Urothelium cell line (cell line): ENCODE results near the gene KCNQ5.
A peak's percentile ranks its signal among the peaks of the same experiment; 100 is the strongest.

Experiments
- DNase-seq: peaks from one replicate; pipeline ENCODE4 v3.0.0; 2011; ENCODE audit warnings: low spot score, mixed read lengths
- FAIRE-seq: peaks from 2 replicates; lab custom pipeline; 2011; peaks lifted over from hg19 to GRCh38; lab: Jason Lieb, UNC

Gene KCNQ5

GRCh38 chr6:73085443-73085871, 463.6 kb downstream of the KCNQ5 start:
- no peak for DNase-seq
- FAIRE-seq: no peak

DNA sequence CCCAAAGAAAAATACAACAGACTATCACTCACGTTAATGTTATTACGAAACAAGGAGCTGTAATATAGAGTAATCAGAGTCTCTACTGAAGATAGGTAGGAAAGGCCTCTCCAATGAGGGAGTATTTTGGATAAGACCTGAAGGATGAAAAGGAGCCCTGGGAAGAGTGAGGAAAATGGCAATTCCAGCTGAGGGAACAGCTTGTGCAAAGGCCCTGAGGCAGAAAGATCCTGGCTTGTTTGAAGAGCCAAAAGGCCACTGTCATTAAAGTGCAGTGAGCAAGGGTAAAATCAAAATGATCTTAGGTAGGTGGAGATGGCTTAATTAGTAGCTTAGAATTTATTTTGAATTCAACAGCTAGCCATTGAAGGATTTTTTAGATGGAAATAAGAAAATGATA, 464.9 kb downstream of the KCNQ5 start:
- FAIRE-seq: no peak
- DNase-seq: no peak

GRCh38 chr6:73088138-73088813, 466.4 kb downstream of the KCNQ5 start:
- no peak for FAIRE-seq
- DNase-seq: no peak

DNA sequence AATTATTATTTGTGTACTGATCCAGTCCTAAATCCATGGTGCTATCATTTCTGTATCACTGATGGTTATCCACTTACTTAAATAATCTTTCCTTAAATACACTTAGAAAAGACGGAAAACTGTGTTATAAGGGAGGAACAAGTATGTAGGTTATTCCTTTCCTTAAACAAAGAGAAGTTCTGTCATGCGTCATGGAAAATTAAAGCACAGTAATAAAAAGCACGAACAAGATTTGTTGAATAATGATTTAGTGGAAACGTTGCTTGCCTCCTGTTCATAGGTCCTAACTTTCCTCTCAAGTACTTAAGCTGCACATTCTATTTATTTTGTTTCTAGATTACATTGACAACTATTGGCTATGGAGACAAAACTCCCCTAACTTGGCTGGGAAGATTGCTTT, 483.1 kb downstream of the KCNQ5 start:
- FAIRE-seq (no peak), DNase-seq (no peak)

DNA sequence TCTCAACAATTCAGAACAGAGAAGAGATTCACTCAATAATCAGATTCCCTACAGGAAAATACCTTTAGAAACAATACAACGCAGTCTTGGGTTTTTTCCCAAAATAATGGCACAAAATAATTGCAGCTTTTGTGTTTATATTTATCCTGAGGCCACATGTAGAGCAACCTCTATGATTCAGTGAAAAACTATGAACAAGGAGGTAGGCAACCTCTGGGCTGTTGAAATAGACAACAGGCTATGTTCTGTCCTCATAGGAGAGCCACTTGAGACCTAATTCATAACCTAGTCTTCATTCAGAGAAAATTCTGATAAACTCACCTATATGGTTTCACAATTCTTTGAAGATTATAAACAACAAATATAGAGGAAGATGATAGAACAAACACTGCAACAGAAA, 485.2 kb downstream of the KCNQ5 start:
- FAIRE-seq (no peak), DNase-seq (no peak)

DNA sequence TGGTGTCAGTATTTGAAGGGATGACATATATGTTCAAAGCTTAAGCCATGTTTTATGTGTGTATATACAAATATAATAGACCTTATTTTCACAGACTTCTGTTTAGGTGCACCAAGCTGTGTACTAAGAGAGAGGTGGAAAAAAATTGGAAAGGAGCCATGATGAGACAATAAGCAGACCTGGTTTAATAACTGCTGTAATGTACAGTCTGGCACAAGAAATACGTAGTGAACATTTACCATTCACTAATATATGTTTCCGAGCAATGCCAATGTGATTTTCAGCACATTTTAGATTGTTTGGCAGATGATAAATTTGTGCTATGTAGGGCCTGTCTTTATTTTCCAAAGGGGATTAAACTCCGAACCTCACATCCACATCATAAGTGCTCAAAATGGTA, 487.1 kb downstream of the KCNQ5 start:
- DNase-seq (no peak), FAIRE-seq (no peak)

DNA sequence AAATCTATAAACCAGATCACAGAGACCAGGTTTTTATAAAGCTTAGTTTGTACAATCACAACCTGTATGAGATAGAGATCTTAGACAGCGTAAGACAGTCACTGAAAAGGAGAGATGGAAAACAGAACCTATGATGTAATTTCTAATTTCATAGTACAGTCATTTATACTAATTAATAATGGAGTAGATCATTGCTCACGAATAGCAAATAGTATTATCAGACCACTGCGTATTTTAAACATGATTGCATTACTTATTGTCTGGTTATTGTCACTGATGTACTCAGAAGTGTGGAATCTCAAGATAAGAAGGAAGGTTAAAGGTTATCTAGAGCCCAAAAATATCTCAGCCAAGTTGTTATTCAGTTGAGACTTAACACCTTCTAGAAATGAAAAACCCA, 487.8 kb downstream of the KCNQ5 start:
- no peak for FAIRE-seq

GRCh38 chr6:73116330-73116729, 494.5 kb downstream of the KCNQ5 start:
- DNase-seq: no peak
- FAIRE-seq: no peak

More for the DNA sequence above, 487.8 kb downstream of the KCNQ5 start:
- no peak for DNase-seq

DNA sequence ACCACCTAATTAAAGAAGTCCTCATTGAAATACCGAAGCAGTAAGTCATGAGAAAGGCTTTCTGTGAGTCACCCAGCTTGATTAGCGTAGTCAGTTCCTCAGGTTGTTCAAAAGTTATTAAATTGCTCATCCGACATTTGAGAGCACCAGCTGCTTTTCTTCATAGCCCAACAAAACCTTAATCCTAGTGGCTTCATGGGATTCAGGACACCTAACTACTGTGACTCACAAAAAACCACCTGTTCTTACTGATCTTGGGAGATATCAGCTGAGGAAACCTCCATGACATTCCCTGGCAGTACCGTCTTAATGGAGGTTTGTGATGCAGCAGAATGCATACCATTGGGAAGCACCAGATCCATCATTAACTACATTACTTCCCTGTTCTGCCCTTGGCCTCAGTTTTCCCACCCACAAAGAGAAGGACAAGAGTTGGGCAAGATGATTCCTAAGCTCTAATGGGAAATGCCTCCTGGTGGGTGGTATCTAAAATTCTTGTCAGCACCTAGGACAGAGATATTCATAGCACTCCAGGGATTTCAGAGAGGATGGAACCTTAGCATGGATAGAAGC, 499.6 kb downstream of the KCNQ5 start:
- no peak for FAIRE-seq
- peak; percentile 32 for DNase-seq

GRCh38 chr6:73123632-73124329, 501.9 kb downstream of the KCNQ5 start:
- no peak for FAIRE-seq
- no peak for DNase-seq

DNA sequence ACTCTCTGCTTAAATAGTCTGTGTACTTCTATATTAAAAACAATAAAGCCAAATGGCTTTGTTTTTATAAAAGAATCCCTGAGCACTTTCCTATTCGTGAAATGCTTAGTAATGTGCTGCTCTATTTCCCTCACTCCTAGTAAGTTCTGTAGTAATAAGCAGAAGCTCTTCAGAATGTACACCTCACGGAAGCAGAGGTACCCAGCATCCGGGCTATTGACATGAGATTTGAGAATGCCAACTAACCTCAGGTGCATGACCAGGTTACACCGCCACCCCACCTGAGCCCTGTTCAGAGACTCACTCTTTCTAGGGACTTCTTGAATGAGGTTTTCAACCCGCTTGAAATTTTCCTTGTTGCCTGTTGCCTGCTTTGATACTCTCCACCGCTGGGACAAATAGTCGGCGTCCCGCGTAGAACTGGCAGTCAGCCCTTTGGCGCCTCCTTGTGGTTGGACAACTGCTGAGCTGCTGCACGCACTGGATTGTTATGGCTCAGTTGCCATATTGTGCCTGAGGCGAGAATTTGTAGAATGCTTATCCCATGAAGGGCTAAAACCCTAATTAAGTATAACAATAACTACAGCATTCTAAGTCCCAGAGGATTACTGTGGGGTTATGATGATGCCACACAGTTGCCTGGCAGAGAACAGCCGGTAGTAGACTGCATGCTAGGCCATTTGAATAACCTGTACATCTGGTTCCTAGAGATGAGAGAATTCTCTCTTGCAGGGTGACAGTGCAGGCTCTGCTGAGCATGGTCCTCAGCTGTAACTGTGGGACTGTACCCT, 508.0 kb downstream of the KCNQ5 start:
- FAIRE-seq: peak; percentile 77

GRCh38 chr6:73131706-73132105, 509.8 kb downstream of the KCNQ5 start:
- FAIRE-seq: no peak
- no peak for DNase-seq

More for the DNA sequence above, 508.0 kb downstream of the KCNQ5 start:
- peak; percentile 81 for DNase-seq

DNA sequence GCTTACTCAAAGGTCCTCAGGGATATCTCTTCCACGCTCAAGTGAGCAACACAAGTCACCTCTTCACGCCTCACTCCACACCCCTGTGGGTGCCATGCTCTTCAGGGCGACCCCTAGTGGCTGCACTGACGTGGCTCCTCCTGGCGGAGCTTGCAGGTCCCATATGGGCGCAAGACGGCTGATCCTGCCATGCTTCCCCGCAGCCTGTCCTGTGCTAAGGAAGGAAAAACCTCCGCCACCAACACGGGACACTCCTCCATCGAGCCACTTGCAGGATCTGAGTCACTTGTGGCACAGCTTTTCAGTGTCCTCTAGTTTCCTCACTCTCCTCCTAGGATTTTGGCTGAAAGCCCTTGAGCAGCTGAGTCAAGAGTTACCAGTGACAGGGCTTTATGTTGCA, 512.7 kb downstream of the KCNQ5 start:
- peak; percentile 40 for DNase-seq
- FAIRE-seq: no peak

DNA sequence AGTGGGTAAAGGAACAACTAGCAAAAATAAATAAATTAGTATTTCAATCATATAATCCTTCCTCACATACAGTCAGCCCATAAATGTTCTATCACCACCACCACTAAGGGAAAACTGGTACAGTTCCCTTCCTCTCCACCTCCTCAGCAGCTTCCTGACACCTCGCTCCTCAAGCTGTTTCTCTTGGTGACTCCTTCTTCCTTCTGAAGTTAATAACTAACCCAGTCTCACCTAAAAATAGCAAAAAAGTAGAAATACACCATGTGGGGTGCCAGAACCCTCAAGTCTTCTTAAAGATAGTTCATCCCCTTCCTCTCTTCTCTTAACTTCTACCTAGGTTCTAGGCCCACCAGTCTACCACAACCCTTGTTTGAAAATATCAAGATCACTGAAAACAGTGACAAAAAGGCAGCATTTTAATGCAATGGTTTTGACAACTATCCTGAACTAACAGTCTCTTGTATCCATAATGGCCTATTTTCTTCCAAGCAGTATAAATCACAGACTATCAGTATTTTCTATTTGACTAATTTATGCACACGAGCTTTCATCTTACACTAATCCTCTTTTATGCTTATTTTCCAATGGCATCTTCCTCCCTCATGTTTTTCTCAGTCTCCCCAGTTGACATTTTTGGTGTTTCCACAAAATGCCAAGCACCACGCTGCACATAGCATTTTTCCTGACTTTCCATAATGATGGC, 518.0 kb downstream of the KCNQ5 start:
- FAIRE-seq (no peak), DNase-seq (no peak)

GRCh38 chr6:73143551-73143950, 521.7 kb downstream of the KCNQ5 start:
- FAIRE-seq (no peak), DNase-seq (no peak)

- DNase-seq (no peak), FAIRE-seq (no peak)
Measured at GRCh38 chr6:73144516-73144915, 522.7 kb downstream of the KCNQ5 start.

DNA sequence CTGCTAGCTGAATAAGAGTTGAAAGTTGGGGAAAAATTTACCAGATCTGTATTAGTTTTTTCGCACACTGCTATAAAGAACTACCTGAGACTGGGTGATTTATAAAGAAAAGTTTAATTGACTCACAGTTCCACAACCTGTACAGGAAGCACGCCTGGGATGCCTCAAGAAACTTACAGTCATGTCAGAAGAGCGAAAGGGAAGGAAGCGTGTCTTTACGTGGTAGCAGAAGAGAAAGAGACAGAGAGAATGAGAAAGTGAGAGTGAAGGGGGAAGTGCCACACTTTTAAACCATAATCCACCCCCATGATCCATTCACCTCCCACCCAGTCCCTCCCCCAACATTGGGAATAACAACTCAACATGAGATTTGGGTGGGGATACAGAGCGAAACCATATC, 523.8 kb downstream of the KCNQ5 start:
- FAIRE-seq: no peak
- DNase-seq: no peak

DNA sequence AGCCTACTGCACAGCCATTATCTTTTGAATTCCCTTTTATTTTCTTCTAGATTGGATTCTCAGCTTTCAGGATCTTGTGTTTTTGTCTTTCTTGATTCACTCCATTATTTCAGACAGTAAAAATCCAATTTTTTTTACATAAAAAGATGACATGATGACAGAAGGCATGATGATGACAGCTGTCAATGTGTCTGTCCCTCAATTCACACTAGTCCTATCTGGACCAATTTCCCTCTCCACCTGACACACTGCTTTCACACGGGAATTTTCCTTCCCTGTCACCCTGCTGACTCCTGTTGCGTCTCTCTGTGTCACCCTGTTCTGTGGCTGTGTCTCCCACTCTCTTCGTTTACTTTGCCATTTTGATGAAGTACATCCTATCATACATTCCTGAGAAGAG, 529.9 kb downstream of the KCNQ5 start:
- DNase-seq: no peak
- FAIRE-seq: no peak

GRCh38 chr6:73152556-73152955, 530.7 kb downstream of the KCNQ5 start:
- DNase-seq: no peak

DNA sequence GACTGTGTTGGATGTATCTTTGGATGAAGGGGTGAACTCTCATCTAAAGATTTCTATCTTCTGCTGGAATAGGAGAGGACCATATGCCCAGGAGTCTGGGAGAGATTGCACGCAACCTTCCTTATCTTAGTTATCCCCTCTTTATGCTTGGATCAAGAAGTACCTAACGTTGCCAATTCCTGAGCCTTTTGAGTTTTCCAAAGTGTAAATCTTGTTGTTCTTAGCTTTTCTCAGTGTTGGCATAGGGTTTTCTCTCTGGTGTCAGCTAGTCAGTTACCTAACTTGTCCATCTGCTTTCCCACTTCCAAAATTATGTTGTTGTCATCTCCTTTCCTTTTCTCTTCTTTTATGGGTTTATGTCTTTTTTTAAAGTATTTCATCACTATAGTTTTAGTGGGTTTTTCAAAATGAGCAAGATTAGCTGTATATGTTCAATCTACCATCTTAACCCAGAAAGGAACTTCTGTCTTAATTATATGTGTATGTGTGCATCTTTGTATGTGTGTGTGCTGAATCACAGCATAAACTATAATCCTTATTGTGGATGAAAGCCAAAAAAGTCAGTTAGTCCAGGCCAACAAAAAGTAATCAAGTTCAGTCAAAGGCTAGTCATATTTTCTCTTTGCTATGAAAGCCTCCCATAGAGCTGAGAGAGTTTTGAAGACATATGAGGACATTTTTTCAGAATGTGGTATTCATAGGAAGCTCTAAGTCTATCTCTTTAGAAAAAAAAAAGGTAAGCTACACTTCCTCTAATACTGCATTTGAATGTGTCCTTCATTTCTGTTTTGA, 531.3 kb downstream of the KCNQ5 start:
- DNase-seq (no peak), FAIRE-seq (no peak)

More at GRCh38 chr6:73152556-73152955, 530.7 kb downstream of the KCNQ5 start:
- no peak for FAIRE-seq
